Measurements from ENCODE around the gene ETS2.

DNA sequence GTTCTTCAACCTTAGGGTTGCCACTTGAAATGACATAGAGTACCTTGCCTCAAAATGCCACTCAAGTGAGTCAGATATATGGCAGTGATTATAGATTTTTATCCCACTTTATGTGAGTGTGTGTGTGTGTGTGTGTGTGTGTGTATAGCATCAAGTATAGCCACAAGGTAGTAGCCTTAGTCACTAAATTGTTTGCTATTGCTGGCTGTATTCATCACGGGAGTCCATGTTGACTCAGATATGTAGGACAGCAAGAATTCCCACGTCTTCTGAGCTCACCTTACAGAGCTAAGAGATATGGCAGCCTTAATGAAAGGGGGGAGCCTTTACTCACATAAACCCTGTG, 9.3 kb downstream of the ETS2 start:
- TF ChIP-seq, protein P1, sequence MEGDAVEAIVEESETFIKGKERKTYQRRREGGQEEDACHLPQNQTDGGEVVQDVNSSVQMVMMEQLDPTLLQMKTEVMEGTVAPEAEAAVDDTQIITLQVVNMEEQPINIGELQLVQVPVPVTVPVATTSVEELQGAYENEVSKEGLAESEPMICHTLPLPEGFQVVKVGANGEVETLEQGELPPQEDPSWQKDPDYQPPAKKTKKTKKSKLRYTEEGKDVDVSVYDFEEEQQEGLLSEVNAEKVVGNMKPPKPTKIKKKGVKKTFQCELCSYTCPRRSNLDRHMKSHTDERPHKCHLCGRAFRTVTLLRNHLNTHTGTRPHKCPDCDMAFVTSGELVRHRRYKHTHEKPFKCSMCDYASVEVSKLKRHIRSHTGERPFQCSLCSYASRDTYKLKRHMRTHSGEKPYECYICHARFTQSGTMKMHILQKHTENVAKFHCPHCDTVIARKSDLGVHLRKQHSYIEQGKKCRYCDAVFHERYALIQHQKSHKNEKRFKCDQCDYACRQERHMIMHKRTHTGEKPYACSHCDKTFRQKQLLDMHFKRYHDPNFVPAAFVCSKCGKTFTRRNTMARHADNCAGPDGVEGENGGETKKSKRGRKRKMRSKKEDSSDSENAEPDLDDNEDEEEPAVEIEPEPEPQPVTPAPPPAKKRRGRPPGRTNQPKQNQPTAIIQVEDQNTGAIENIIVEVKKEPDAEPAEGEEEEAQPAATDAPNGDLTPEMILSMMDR (IDR thresholded peaks at IDR 0.05; ENCODE audit: low read depth, low read length) = no peak
- TF ChIP-seq POLR2A (IDR thresholded peaks at IDR 0.05; ENCODE audit: extremely low read depth, insufficient read length) = no peak
- TF ChIP-seq, protein P2, sequence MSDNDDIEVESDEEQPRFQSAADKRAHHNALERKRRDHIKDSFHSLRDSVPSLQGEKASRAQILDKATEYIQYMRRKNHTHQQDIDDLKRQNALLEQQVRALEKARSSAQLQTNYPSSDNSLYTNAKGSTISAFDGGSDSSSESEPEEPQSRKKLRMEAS (IDR thresholded peaks at IDR 0.05; ENCODE audit: low read depth, low read length) = no peak
- TF ChIP-seq MYC (IDR thresholded peaks at IDR 0.05; ENCODE audit: low read depth, low read length) = no peak

All from NB4 (cell line).